Measurements from ENCODE around the gene B3GNT5. TPM values are rescaled to one million over a fixed set of nuclear protein-coding genes. Genes with fewer than 3 reads are reported as not detected.

B3GNT5 gene
- total RNA-seq, 1 experiment from 2014 or later, result 25.3 TPM

GRCh38 chr3:183217548-183218332, 35.3 kb upstream of the B3GNT5 start:
- H3K27ac ChIP-seq (ENCODE audit: low read depth, low read length, poor library complexity, severe bottlenecking), result no peak overlapping the region
- BruUV-seq (replicated peaks), result no TSS peak
- no peak for DNase-seq (ENCODE audit: low spot score)
- no peak overlapping the region for H3K4me3 ChIP-seq (ENCODE audit: low read depth, low read length, poor library complexity, severe bottlenecking)
- no peaks in the 10 kb centered on the region for H3K9me3 ChIP-seq (ENCODE audit: low read depth, low read length, poor library complexity, severe bottlenecking)
- ChIA-PET CTCF (no interaction called here), POLR2A (ENCODE audit: low non-redundant PET) (no interaction called here)
- H3K4me1 ChIP-seq (ENCODE audit: insufficient read depth, low read length, poor library complexity, severe bottlenecking), result no peaks in the 10 kb centered on the region
- H3K27me3 ChIP-seq (replicated peaks; ENCODE audit: insufficient read depth, low read depth, low read length, poor library complexity), result no peaks in the 10 kb centered on the region
- no peaks in the 10 kb centered on the region for H3K36me3 ChIP-seq (ENCODE audit: insufficient read depth, low read length, poor library complexity, severe bottlenecking)
- intact Hi-C loops (cut with micrococcal nuclease; ENCODE audit: unreplicated experiment), result no loop called here
- no peak for TF ChIP-seq EZH2 (IDR thresholded peaks at IDR 0.05; ENCODE audit: borderline replicate concordance, low read depth, low read length, poor library complexity, severe bottlenecking)
- TF ChIP-seq, protein P1, sequence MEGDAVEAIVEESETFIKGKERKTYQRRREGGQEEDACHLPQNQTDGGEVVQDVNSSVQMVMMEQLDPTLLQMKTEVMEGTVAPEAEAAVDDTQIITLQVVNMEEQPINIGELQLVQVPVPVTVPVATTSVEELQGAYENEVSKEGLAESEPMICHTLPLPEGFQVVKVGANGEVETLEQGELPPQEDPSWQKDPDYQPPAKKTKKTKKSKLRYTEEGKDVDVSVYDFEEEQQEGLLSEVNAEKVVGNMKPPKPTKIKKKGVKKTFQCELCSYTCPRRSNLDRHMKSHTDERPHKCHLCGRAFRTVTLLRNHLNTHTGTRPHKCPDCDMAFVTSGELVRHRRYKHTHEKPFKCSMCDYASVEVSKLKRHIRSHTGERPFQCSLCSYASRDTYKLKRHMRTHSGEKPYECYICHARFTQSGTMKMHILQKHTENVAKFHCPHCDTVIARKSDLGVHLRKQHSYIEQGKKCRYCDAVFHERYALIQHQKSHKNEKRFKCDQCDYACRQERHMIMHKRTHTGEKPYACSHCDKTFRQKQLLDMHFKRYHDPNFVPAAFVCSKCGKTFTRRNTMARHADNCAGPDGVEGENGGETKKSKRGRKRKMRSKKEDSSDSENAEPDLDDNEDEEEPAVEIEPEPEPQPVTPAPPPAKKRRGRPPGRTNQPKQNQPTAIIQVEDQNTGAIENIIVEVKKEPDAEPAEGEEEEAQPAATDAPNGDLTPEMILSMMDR (conservative IDR thresholded peaks at IDR 0.05; ENCODE audit: low read depth, low read length), result no peak

DNA sequence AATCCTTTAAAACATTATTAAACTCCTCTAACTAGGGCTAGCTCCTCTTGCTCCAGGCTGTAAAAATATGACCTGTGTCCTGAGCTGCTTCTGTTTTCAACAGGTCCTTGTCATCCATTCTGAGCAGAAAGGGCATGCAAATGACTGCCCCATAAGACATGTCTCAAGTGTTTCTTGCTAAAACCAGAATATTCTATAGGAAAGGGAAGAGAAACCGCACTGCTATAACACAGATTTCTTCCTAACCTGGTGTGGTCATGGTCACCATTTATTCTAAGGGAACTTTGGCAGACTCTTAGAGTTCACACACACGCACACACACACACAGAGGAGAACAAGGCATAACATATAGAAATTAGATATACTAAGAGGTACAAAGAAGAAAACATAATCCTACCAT, 34.2 kb upstream of the B3GNT5 start:
- no peaks in the 10 kb centered on the region for H3K27me3 ChIP-seq (replicated peaks; ENCODE audit: insufficient read depth, low read depth, low read length, poor library complexity)
- CTCF ChIA-PET, result no interaction called here
- POLR2A ChIA-PET (ENCODE audit: low non-redundant PET), result no interaction called here
- intact Hi-C loops (cut with micrococcal nuclease; ENCODE audit: unreplicated experiment), result no loop called here
- no peaks in the 10 kb centered on the region for H3K4me1 ChIP-seq (ENCODE audit: insufficient read depth, low read length, poor library complexity, severe bottlenecking)
- no peak for DNase-seq (ENCODE audit: low spot score)
- TF ChIP-seq EZH2 (IDR thresholded peaks at IDR 0.05; ENCODE audit: borderline replicate concordance, low read depth, low read length, poor library complexity, severe bottlenecking), result no peak
- TF ChIP-seq, protein P1 (conservative IDR thresholded peaks at IDR 0.05; ENCODE audit: low read depth, low read length), result no peak
- H3K27ac ChIP-seq (ENCODE audit: low read depth, low read length, poor library complexity, severe bottlenecking), result no peak overlapping the region
- no TSS peak for BruUV-seq (replicated peaks)
- no peaks in the 10 kb centered on the region for H3K9me3 ChIP-seq (ENCODE audit: low read depth, low read length, poor library complexity, severe bottlenecking)
- H3K36me3 ChIP-seq (ENCODE audit: insufficient read depth, low read length, poor library complexity, severe bottlenecking), result no peaks in the 10 kb centered on the region
- no peak overlapping the region for H3K4me3 ChIP-seq (ENCODE audit: low read depth, low read length, poor library complexity, severe bottlenecking)

DNA sequence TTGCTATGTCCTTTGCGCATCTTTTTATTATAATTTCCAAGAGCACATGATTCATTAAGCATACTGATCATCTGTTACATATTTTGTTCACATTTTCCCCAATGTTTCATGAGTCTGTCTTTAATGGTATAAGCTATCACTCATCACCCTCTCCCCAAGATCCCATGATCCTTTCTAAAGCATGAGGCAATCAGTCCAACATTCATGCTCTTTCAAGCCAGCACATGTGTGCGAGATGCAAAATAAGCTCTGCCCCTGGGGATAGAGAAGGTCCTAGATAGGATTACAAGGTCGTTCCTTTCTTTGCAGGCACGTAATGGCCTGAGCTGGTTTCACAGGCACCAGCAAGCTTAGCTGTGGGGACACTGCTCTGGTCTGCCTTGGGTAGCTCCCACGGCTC, 32.2 kb upstream of the B3GNT5 start:
- Histone ChIP-seq H3K36me3 (ENCODE audit: insufficient read depth, low read length, poor library complexity, severe bottlenecking) (no peaks in the 10 kb centered on the region), H3K4me3 (ENCODE audit: low read depth, low read length, poor library complexity, severe bottlenecking) (no peak overlapping the region), H3K27ac (ENCODE audit: low read depth, low read length, poor library complexity, severe bottlenecking) (no peak overlapping the region), H3K4me1 (ENCODE audit: insufficient read depth, low read length, poor library complexity, severe bottlenecking) (no peaks in the 10 kb centered on the region), H3K9me3 (ENCODE audit: low read depth, low read length, poor library complexity, severe bottlenecking) (no peaks in the 10 kb centered on the region), H3K27me3 (replicated peaks; ENCODE audit: insufficient read depth, low read depth, low read length, poor library complexity) (no peaks in the 10 kb centered on the region)
- DNase-seq (ENCODE audit: low spot score), result no peak
- BruUV-seq (replicated peaks), result no TSS peak
- POLR2A ChIA-PET (ENCODE audit: low non-redundant PET), result no interaction called here
- intact Hi-C loops (cut with micrococcal nuclease; ENCODE audit: unreplicated experiment), result no loop called here
- TF ChIP-seq EZH2 (IDR thresholded peaks at IDR 0.05; ENCODE audit: borderline replicate concordance, low read depth, low read length, poor library complexity, severe bottlenecking), result no peak
- TF ChIP-seq, protein P1 (conservative IDR thresholded peaks at IDR 0.05; ENCODE audit: low read depth, low read length), result no peak
- CTCF ChIA-PET, result no interaction called here
